Calu3 (cell line): ENCODE measurements around the gene RBM25. TPM values are rescaled to one million over a fixed set of nuclear protein-coding genes. Genes with fewer than 3 reads are reported as not detected.

Source experiments
- BruUV-seq: library from RNA; stranded (reverse); fragments of 400-500 nt; replicated peaks from 2 replicates; lab custom pipeline; 2021; lab: Mats Ljungman, UMichigan
- CTCF ChIA-PET: fragments of 300-600 bp; sonication (Branson Sonifier 250); formaldehyde crosslinking; loops from one replicate; lab custom pipeline; 2022; ENCODE audit warnings: antibody characterized with exemption; lab: Charles Lee
- DNase-seq: peaks from one replicate; pipeline ENCODE4 v3.0.0; 2022
- H3K27ac Mint-ChIP-seq: one replicate; pipeline ENCODE4 v1.8.0; 2022; ENCODE audit warnings: mixed read lengths; ENCODE audit not compliant: unreplicated experiment
- H3K27me3 Mint-ChIP-seq: one replicate; pipeline ENCODE4 v1.8.0; 2022; ENCODE audit warnings: mixed read lengths; ENCODE audit not compliant: unreplicated experiment
- H3K36me3 Mint-ChIP-seq: one replicate; pipeline ENCODE4 v1.8.0; 2022; ENCODE audit warnings: mild to moderate bottlenecking, moderate library complexity, mixed read lengths; ENCODE audit not compliant: insufficient read depth, unreplicated experiment
- H3K4me1 Mint-ChIP-seq: one replicate; pipeline ENCODE4 v1.8.0; 2022; ENCODE audit warnings: mild to moderate bottlenecking, low read depth, mixed read lengths; ENCODE audit not compliant: unreplicated experiment
- H3K4me3 Mint-ChIP-seq: one replicate; pipeline ENCODE4 v1.8.0; 2022; ENCODE audit warnings: mild to moderate bottlenecking, low read depth, moderate library complexity, mixed read lengths; ENCODE audit not compliant: unreplicated experiment
- H3K9me3 Mint-ChIP-seq: one replicate; pipeline ENCODE4 v1.8.0; 2022; ENCODE audit warnings: low read depth, mixed read lengths; ENCODE audit not compliant: unreplicated experiment
- intact Hi-C: fragments of 100-400 bp; cut with micrococcal nuclease; formaldehyde crosslinking; loops from one replicate; pipeline ENCODE4 v1.10.0; 2022; ENCODE audit not compliant: unreplicated experiment
- total RNA-seq: library from RNA; stranded (reverse); gene quantifications from 2 replicates; pipeline ENCODE4 v1.2.3, GENCODE V29; 2022
- TF ChIP-seq, protein P1 (sequence below): fragments of 200-600 bp; IDR thresholded peaks from one replicate; pipeline ENCODE4 v1.8.0; 2022; ENCODE audit warnings: antibody characterized with exemption; ENCODE audit not compliant: unreplicated experiment

Gene RBM25
- total RNA-seq, 1 experiment from 2014 or later: 87.5 TPM

DNA sequence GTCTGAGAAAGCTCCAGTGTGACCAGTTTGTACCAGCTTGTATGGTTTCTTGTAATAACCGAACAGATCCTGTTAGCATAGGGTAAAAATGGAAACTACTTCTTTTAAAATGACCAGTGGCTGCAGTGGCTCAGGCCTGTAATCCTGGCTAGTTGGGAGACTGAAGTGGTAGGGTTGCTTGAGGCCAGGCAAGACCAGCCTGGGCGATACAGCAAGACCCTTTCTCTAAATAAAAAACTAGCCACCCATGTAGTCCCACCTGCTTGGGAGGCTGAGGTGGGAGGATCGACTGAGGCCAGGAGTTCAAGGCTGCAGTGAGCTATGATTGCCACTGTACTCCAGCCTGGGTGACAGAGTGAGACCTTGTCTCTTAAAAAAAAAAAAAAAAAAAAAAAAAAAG lies 85.3 kb downstream of the RBM25 start:
- BruUV-seq: no TSS peak
- TF ChIP-seq, protein P1, sequence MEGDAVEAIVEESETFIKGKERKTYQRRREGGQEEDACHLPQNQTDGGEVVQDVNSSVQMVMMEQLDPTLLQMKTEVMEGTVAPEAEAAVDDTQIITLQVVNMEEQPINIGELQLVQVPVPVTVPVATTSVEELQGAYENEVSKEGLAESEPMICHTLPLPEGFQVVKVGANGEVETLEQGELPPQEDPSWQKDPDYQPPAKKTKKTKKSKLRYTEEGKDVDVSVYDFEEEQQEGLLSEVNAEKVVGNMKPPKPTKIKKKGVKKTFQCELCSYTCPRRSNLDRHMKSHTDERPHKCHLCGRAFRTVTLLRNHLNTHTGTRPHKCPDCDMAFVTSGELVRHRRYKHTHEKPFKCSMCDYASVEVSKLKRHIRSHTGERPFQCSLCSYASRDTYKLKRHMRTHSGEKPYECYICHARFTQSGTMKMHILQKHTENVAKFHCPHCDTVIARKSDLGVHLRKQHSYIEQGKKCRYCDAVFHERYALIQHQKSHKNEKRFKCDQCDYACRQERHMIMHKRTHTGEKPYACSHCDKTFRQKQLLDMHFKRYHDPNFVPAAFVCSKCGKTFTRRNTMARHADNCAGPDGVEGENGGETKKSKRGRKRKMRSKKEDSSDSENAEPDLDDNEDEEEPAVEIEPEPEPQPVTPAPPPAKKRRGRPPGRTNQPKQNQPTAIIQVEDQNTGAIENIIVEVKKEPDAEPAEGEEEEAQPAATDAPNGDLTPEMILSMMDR: no peak
- no peaks in the 10 kb centered on the region for H3K4me1 Mint-ChIP-seq
- H3K36me3 Mint-ChIP-seq: peaks cover 6% of the 10 kb centered on the region
- intact Hi-C loops: no loop called here
- no peak for DNase-seq
- no peaks in the 10 kb centered on the region for H3K9me3 Mint-ChIP-seq
- no peak overlapping the region for H3K27ac Mint-ChIP-seq
- no peak overlapping the region for H3K4me3 Mint-ChIP-seq
- H3K27me3 Mint-ChIP-seq: no peaks in the 10 kb centered on the region
- CTCF ChIA-PET: interaction anchor here (0.5 to 0.6 kb wide), 3 partner anchors 85 to 1965 kb away, joined by 3 to 4 read pairs (median 3); partner anchors contain the start of gene RBM25

DNA sequence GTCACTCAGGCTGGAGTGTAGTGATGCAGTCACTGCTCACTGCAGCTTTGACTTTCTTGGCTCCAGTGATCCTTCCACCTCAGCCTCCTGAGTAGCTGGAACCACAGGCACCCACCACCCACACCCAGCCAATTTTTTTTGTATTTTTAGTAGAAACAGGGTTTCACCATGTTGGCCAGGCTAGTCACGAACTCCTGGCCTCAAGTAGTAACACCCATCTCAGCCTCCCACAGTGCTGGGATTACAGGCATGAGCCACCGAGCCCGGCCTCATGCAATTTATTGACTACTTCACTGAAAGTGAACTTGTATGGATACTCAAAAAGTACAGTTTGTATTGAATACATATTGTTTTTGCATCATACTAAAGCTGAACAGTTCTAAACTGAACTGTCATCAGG lies 87.0 kb downstream of the RBM25 start:
- no peak for DNase-seq
- Mint-ChIP-seq H3K27me3 (no peaks in the 10 kb centered on the region), H3K36me3 (peaks cover 10% of the 10 kb centered on the region), H3K4me3 (no peak overlapping the region), H3K9me3 (no peaks in the 10 kb centered on the region), H3K4me1 (no peaks in the 10 kb centered on the region), H3K27ac (no peak overlapping the region)
- TF ChIP-seq, protein P1: no peak
- CTCF ChIA-PET: no interaction called here
- BruUV-seq: no TSS peak
- intact Hi-C loops: no loop called here

DNA sequence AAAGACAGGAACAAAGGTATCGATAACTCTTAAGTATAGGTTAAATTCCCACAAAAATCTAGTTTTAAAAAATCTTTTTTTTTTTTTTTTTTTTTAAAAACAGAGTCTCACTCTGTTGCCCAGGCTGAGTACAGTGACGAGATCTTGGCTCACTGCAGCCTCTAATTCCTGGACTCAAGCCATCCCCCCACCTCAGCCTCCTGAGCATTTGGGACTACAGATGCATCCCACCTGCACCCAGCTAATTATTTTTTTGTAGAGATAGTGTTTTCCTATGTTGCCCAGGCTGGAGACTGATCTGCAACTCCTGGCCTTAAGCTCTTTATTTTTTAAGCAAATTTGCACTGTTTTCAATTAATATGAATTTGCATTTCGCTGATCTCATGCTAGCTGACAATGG lies 87.8 kb downstream of the RBM25 start:
- CTCF ChIA-PET: interaction anchor here (0.7 kb wide), 2 partner anchors 23 to 168 kb away, joined by 5 to 11 read pairs; no protein-coding TSS in a partner anchor
- Mint-ChIP-seq H3K4me3 (no peak overlapping the region), H3K27me3 (no peaks in the 10 kb centered on the region), H3K36me3 (peaks cover 5% of the 10 kb centered on the region), H3K27ac (no peak overlapping the region), H3K4me1 (no peaks in the 10 kb centered on the region), H3K9me3 (no peaks in the 10 kb centered on the region)
- no TSS peak for BruUV-seq
- intact Hi-C loops: no loop called here
- DNase-seq: no peak
- TF ChIP-seq, protein P1: no peak

DNA sequence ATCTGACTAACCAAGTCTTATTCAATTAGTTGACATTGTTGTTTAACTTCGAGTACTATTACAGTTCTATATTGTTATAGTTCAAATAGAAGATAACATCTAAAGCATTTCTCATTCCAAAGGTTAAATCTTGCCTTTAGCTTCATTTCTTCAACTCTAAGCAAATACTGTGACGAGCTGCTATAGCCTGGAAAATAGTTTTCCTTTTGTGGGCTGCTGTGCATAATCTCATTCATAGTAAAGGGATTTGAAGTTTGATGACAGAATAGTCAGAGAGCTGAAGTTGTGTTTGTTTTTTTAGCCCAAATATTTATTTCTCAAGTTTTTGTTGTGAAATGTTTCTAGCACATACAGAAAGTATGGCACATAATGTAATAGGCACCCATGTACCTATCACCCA lies 91.4 kb downstream of the RBM25 start:
- CTCF ChIA-PET: interaction anchor here (0.6 kb wide), 1 partner anchor 1988 kb away, joined by 3 read pairs; no protein-coding TSS in a partner anchor
- Mint-ChIP-seq H3K4me1 (no peaks in the 10 kb centered on the region), H3K27me3 (no peaks in the 10 kb centered on the region)

More for the DNA sequence above, 91.4 kb downstream of the RBM25 start:
- H3K27ac Mint-ChIP-seq: no peak overlapping the region
- TF ChIP-seq, protein P1: no peak
- no TSS peak for BruUV-seq
- DNase-seq: no peak
- no peaks in the 10 kb centered on the region for H3K9me3 Mint-ChIP-seq
- no peak overlapping the region for H3K4me3 Mint-ChIP-seq
- H3K36me3 Mint-ChIP-seq: peaks cover 4% of the 10 kb centered on the region
- intact Hi-C loops: no loop called here
